HG03558 (cell line): ENCODE data around the gene RACK1.
A peak's percentile ranks its signal among the peaks of the same experiment; 100 is the strongest.

ENCODE experiments used
- ATAC-seq: cut with Tn5 transposase; IDR thresholded peaks from one replicate; pipeline ENCODE4 v1.9.1; 2021; ENCODE audit warnings: moderate number of reproducible peaks; ENCODE audit not compliant: unreplicated experiment; ENCODE audit errors: extremely low read depth

Gene RACK1

DNA sequence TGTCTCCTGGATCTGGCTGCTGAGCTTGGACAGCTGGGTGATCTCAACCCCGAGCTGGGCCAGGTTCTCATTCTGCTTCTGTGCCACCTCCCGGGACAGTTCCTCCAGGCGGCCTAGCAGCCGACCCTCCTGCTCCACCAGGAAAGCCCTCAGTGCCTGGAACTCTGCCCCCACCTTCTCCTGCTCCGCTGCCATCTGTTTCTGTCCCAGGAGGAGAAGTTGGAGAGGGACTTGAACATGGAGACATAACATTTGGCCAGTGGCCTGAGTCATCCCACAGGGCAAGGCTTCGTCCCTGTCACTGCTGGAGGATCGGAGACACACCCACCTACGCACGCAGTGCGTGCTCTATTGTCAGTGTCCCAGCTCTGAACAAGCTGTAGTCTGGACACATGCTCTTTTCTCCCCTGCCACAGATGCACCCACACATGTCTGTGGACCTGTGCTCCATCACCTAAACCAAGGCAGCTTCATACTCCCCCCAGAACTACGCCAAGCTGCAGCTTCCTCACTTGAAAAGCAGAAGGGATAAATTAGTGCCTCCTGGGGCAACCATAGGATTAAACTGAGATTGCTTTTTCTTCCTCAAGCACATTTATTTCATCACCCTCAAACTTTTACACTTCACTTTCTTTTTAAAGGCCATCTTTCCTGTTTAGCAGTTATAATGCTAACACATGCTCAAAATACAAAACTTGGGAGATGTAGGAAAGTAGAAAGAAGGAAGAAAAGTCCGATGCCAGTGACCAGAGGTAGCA lies 43.6 kb downstream of the RACK1 start:
- no peak for ATAC-seq

DNA sequence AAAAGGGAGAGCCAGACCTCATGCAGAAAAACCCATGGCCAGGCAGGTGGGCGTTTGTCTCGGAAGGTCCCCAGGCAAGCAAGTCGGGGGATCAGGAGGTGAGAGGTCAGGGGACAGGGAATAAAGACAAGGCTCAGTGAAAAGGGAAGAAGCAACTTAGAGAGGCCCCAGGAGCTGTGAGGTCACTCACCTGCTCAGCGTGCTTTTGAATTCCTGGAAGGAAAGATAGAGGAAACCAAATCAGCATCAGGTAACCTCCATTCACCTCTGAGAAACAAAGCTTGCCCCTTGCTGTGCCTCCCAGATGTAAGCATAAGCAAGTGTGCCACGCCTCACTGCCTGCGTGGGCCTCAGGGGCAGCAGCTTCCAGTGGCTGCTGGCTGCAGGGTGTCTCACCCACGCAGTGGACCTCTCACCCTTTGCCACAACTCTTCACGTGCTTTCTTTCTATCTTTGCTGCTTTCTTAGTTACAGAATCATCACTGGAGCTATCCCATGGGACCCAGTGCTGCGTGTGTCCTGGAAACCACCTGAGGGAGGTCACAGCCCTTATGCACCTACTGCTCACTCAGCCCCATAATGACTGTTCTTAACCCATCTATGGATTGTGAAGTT lies 44.7 kb downstream of the RACK1 start:
- peak; percentile 63 for ATAC-seq

DNA sequence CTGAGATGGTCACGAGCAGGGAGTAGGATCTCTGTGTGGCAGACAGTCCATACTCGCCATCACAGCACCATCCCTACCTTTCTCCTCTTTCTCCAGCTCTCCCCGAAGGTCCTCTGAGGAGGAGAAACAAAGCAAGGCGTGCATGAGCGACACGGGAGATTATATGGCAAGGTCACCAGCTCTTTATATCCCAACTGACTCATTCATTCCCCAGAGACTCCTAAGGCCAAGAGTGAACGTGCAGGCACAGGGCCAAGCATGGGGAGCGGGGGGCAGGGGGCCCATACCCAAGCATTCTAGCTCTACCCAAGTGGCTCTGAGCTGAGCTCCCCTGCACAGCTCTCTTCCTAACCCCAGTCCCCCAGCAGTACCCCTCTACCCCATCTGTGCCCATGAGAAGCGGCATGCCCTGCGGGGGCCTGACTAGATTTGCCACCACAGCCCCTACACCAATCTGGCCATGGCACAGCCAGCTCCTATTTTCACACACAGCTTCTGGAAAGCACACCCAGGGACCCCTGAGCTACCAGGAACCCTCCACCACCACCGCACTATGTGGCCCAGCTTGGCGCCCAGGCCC lies 45.5 kb downstream of the RACK1 start:
- no peak for ATAC-seq

DNA sequence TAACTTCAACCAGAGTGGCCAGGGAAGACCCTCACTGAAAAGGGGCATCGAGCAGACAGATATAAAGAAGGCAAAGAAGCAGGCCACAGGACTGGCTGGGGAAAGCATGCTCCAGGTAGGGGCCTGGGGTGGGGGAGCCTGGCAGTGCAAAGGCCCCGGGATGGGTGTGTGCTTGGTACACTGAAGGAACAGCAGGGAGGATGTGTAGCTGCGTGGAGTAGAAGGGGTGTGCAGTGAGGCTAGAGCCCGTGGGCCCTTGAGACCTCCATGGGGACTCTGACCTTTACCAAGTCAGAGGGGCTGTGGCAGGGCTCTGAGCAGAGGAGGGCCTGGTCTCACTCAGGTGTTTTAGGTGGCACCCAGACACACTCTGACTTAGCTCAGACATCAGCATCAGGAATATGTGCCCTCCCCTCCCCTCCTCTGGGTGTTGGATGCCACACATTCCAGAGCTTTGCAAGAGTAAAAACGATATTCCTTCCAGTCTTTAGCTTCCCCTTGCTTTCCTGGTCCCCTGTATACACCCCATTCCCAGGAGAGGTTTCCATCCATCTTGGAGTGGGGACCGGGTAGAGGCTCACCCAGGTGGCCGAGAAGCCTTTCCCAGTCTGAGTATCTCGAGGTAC lies 46.3 kb downstream of the RACK1 start:
- ATAC-seq = no peak

DNA sequence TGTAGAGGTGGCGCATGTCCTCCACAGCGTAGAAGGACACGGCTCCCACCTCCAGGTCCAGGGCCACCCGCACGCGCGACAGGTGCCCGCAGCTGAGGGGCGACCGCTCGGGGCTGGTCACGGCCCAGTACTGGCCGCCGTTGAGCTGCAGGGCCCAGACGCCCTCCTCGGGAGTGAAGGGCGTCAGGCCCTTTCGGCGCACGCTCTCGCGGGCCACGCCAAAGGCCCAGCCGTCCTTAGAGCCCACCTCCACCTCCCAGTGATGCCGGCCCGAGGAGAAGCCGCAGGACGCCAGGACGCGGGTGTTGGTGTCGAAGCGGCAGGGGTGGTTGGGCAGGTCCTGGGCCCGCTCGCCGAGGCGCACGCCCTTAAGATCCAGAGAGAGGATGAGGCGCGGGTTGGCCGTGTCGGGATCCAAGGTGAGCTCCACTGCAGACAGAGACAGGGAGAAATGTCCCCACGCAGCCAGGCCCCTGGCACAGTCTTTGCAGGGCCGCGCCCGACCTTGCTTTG lies 48.4 kb downstream of the RACK1 start:
- ATAC-seq = no peak

DNA sequence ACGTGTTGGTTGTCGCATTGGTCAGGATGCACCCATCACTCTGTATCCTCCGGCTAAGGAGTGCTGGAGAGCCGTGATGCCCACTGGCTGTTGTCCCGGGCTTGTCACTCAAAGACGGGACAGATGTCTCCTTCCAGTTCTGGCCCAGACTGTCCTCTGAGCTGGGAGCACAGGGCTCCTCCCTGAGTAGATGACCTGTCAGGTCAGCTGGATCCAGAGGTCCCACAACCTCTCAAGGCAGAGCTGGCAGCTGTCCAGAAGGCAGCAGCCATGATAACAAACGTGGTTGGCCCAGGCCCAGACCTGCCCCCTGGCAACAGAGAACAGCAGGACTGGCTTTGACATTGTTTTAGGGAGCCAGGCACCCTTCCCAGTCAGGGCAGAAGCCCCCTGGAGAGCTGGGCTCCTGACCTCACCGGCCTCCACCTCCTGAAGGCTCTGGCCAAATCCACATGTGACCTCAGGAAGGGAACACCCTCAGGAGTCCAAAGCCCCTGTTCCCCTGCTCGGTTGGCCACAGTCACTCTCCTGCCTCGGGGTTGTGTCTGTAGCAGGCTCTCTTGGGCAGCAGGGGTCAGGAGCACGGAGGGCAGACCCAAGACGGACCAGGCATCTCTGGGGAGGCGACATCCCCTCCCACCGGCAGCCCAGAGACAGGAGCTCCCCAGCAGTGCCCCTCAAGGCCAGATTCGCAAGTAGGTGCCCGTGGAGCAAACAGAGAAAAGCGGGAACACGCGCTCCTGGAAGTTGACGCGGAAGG lies 49.0 kb downstream of the RACK1 start:
- no peak for ATAC-seq

DNA sequence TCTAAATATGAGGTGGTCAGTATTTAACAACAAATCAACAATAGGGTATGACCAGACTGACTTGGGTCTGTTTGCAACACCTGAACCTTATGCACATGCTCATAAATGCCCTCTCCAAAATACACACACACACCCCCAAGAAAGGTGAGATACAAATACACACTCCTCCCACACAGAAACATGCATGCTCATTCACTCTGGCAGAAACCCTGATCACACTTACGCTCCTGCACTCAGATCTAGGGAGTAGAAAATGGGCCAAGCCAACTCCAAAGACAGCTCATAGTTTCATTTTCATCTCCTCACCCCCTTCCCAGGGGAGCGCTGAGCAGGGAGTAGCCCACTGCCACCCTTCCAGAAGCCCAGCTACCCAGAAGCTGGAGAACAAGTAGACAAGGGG lies 50.0 kb downstream of the RACK1 start:
- ATAC-seq = no peak

DNA sequence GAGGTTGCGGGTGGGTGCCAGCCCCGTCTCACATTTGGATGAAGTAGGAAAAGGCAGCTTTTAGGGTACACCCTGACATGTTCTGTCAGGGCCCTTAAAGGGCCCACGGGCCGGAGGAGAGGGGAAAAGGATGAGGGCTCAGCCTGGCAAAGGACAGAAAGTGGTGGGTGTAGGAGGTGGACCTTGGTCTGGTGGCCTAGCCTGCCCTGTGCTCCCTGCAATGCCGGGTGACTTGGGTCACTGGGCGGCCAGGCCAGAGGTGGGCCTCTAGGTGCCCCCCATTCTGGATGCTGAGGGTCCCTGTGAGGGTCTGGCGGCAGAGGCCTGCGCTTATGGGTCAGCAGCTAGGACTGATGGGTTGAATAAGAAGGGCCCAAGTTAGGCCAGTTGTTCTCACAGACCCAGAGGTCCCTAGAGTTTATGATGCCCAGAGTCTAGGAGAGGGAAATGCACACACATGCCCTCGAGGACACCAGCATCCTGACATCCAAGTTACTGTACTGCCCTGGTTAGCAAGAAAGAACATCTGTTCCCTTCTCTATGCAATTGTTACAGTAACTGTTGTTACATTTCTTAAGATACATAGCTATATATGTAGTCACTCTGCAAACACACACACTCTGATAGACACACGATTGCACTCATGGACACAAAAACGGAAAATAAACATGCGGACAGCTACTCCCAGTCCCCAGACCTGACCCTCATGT lies 51.2 kb downstream of the RACK1 start:
- ATAC-seq = no peak

DNA sequence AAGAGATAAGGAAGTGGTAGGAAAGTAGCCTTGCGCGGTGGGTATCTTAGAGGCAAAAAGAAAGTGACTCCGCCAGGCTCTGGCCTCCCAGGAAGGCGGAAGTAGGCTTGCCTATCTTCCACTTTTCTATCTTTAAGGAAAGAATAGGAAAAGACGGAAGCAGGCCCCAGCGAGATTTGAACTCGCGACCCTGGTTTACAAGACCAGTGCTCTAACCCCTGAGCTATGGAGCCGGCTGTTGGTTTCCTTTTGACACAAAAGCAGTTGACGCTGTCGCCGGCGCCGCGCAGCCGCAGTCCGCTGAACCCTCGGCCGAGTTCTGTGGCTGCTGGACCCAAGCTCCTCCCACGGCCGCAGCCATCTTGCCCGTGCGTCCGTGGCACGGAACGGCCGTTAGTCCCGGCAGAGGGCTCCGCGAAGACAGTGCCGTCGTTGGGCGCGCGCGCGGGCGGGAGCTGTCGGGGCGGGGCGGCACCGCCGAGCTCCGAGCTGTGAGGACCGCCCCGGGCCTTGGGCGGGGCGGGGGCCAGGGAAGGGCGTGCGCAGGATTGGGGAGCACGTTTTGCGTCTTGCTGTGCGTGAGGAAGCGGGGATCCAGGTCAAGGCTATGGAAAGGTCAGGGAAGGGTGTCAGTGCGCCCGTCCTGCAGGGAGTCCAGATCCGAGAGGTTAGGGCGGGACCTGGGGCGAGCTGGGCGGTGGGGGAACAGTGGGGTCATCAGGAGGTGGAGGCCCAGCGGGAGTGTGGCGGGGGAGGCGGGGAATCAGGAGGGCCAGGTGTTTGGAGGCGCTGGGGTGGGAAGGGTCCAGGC lies 52.0 kb downstream of the RACK1 start:
- no peak for ATAC-seq

DNA sequence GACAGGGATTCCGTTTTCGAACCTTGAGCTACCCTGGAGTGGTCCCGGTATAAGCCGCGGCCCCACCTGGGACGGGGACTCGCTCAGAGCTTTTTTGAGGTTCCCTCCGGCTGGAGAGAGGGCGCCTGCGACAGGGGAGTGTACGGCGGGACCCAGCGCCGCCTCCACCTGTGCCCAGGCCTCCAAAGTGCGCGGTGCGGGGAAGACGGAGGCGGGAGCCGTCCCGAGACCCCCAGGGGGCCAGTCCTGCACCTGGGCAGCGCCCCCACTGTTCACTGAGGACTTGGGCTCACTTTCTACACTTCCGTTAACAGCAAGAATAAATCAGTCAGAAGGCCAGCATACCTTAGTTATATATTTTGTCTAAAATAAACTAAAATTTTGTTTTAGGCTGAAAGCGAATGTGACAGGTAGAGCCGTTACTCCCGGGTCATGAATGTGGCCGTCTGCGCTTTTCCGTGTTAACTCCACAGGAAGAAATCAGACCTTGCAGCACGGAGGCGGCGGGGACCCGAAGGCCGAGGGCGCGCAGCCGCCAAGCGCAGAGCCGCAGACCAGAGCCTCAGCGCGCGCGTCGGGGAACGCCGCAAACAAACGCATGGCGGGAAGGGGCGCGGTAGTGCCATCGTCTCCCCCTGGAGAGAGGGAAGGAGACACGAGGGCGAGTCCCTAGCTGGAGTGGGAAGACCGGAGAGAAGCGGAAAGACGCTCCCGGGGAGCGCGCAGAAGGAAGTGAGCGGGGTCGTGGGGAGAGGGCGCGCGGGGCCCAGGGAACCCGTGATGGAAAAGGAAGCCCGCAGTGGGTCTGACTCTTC lies 52.8 kb downstream of the RACK1 start:
- no peak for ATAC-seq

DNA sequence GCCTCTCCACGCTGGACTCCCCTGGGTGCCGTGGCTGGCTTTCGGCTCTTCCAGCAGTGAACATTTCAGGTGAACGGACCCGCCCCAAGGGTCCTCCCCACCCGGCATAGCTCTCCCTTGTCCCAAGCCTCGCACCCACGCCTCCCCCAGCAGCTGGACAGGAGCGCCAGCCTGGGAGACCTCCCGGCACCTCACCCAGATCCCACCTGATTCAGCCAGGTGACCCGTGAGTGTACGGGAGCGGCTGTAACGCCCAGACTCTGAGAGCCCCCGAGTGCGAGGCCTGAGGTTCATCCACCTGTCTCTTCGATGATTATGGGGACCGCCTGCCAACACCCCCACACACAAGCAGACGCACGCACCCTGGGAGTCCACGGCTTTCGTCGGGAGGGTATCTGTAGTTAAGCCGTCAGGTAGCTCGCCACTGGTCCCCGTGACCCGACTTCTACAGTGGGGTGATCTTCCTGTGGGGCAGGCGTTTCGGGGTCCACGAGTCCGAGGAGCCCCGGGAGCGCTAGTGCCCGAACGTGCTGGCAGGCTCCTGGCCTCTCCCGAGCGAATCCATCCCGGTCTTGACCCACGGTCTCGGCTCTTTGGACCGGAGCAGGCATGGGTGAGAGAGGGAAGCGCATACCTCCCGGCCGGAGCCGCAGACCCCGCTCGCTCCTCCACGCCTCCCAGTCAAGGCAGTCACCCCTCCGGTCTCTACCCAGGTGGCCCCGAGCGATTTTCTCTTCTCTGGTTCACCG lies 53.6 kb downstream of the RACK1 start:
- ATAC-seq = no peak

DNA sequence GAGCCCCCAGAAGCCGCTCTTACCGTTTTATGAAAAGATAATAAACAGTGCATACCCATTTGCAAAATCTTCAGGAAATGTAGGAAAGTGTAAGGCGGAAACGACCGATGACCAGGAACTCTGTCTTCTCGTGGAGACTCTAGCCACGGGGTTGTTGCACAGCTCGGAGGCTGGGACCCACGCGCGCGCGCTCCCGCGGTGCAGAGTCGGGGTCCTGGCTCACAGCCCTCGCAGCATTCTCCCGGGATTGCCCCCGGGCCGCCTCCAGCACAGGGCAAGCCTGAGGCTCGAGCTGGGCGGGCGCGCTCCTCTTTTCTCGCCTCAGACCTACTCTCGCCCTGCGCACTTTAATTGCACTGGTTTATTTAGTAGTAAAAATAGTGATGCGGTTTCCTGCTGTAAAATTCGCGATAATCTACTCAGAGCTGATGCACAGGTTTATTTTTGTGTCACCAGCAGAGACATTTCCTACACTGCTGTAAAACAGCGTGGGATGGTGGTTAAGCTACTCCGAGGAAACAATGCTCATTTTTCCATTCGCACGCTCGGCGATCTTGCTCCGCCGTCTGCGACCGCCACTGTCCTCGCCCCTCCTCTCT lies 54.2 kb downstream of the RACK1 start:
- no peak for ATAC-seq

DNA sequence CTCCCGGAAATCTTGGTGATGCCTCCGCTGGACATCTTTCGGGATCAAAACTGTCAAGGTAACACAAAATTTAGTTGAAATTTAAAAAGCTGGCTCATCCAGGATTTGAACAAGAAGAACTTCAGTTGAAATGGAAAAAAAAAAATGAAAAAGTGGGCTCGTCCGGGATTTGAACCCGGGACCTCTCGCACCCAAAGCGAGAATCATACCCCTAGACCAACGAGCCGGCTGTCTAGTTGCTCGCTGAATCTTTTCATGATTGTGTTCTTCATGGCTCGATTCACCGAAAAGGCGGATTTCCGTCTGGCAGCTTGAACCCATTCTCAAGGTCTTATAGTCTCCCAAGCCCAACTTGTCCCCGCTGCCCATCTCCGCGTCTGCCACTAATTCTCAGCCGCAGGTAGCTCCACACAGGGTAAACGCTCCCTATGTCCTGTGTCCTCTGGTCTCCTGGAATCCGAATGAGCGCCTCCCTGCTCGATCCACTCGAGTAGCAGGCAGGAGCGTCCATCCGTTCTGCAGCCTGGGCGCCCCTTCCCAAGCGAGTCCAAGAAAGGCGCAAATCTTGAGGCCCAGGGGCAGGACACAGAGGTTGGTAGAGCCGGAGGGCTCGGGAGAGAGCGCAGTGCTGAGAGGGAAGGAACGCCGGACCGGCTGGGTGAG lies 54.9 kb downstream of the RACK1 start:
- no peak for ATAC-seq

DNA sequence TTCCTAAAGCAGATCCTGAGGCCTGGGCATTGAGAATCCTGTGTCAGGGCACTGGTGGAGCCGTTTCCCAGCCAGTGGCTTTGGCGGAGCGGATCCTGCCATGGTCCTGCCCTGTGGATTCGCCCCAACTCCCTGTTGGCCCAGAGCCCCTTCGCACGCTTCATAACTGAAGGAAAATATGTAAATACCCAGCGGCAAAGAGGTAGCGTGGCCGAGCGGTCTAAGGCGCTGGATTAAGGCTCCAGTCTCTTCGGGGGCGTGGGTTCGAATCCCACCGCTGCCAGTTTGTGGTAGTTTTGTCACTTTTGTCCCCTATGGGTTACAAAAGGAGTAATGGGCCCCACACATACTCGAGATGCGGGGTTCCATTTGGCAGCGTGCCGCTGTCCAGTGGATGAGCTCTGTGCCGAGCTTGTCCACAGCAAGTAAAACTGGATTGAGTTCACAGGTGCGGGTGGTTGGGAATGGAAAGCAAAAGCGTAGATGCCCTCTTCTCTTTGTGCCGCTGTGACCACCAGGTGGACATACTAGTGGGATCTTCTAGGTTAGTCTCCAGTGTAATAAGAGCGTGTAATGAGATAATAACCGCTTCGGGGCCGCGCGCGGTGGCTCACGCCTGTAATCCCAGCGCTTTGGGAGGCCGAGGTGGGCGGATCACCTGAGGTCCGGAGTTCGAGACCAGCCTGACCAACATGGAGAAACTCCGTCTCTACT lies 56.0 kb downstream of the RACK1 start:
- ATAC-seq = no peak

DNA sequence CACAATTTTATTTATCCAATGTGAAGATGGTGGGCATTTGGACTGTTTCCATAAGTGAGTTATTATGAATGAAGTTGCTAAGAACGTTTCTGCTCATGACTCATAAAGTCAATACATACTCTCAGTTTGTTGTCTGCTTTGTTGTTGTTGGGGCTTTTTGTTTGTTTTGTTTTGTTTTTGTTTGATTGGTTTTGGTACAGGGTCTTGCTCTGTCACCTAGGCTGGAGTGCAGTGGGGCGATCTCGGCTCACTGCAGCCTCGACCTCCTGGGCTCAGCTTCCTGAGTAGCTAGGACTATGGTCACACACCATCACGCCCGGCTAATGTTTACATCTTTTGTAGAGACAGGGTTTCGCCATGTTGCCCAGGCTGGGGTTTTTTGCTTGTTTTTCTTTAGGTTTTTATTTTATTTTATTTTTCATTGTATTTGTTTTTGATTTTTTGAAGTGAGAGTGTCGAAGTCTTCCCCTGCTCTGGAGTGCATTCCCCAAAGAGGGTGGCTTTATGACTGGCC lies 56.7 kb downstream of the RACK1 start:
- no peak for ATAC-seq
